ENCODE results near the gene CASQ1. TPM values are rescaled to one million over a fixed set of nuclear protein-coding genes. Genes with fewer than 3 reads are reported as not detected.

Gene CASQ1
- total RNA-seq, 1 donor from 2014 or later: 1.7 TPM

DNA sequence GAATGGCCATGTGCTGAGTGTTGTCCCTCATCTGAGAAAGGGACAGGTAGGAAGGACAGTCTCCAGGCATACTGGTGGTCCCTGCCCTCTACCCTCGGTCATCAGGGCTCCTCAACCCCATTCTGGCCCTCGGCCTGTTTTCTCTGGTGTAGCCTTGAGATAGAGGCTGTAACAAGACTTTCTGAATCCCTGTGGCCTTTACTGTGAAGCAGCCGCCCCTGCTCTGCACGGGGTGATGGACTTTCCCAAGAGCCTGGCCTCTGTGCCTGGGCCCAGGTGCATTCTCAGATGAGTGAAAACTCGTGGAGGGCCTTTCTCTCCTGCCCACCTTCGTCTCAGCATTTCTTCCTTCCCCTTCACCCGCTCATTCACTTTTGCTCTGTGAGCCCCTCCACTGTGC lies 3.0 kb upstream of the CASQ1 start:
- H3K36me3 Mint-ChIP-seq (ENCODE audit: low read depth, unreplicated experiment): peaks cover 4% of the 10 kb centered on the region
- no peaks in the 10 kb centered on the region for H4K20me1 ChIP-seq (ENCODE audit: insufficient read depth, low read length)
- H3K4me1 ChIP-seq (ENCODE audit: insufficient read depth, low read length): peaks cover 13% of the 10 kb centered on the region
- no peak overlapping the region for H2AFZ ChIP-seq (ENCODE audit: low read depth, low read length)
- TF ChIP-seq, protein P1, sequence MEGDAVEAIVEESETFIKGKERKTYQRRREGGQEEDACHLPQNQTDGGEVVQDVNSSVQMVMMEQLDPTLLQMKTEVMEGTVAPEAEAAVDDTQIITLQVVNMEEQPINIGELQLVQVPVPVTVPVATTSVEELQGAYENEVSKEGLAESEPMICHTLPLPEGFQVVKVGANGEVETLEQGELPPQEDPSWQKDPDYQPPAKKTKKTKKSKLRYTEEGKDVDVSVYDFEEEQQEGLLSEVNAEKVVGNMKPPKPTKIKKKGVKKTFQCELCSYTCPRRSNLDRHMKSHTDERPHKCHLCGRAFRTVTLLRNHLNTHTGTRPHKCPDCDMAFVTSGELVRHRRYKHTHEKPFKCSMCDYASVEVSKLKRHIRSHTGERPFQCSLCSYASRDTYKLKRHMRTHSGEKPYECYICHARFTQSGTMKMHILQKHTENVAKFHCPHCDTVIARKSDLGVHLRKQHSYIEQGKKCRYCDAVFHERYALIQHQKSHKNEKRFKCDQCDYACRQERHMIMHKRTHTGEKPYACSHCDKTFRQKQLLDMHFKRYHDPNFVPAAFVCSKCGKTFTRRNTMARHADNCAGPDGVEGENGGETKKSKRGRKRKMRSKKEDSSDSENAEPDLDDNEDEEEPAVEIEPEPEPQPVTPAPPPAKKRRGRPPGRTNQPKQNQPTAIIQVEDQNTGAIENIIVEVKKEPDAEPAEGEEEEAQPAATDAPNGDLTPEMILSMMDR (IDR thresholded peaks at IDR 0.05; ENCODE audit: insufficient read depth, low read depth, low read length): no peak
- TF ChIP-seq EZH2 (IDR thresholded peaks at IDR 0.05; ENCODE audit: insufficient read depth, low read length): no peak
- H3K4me2 ChIP-seq (ENCODE audit: low read length): no peak overlapping the region
- no peak overlapping the region for H3K9ac ChIP-seq (ENCODE audit: low read length)
- H3K79me2 ChIP-seq (ENCODE audit: insufficient read depth, low read length): no peaks in the 10 kb centered on the region
- no peaks in the 10 kb centered on the region for H3K36me3 ChIP-seq (ENCODE audit: insufficient read depth, low read length)
- H3K27ac ChIP-seq (ENCODE audit: low read depth, low read length): no peak overlapping the region
- H3K4me3 ChIP-seq (ENCODE audit: insufficient read depth, low read depth, low read length): no peak overlapping the region
- no peak for FAIRE-seq
- peaks cover 14% of the 10 kb centered on the region for H3K4me1 Mint-ChIP-seq (ENCODE audit: low read depth, unreplicated experiment)
- H3K9me3 ChIP-seq (ENCODE audit: insufficient read depth, low read depth, low read length): no peaks in the 10 kb centered on the region
- H3K4me3 Mint-ChIP-seq (ENCODE audit: unreplicated experiment): no peak overlapping the region
- no peak overlapping the region for H3K27ac Mint-ChIP-seq (ENCODE audit: unreplicated experiment)
- no peak for DNase-seq (ENCODE audit: low read depth)
- H3K27me3 ChIP-seq (ENCODE audit: insufficient read depth, low read length): no peaks in the 10 kb centered on the region
- no peaks in the 10 kb centered on the region for H3K9me3 Mint-ChIP-seq (ENCODE audit: unreplicated experiment)
- peaks cover 18% of the 10 kb centered on the region for H3K27me3 Mint-ChIP-seq (ENCODE audit: low read depth, unreplicated experiment)

DNA sequence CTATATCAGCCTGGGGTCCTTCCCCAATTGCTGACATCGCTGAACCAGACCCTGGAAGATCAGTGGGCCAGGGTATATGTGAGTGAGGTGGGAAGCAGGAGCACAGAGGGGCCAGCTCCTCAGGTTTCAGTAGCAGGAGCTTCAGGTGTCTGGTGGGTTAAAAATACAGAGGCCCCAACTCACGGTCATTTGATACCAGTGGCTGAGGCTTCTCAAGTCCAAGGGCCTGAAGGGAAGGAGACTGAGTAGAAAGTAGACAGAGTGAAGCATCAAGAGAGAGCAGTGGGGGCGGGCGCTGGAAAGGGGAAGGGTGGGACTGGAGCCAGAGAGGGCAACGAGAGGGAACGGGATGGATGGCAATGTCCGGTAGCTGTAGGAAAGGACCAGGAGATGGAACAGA lies 2.0 kb upstream of the CASQ1 start:
- no peaks in the 10 kb centered on the region for H3K27me3 ChIP-seq (ENCODE audit: insufficient read depth, low read length)
- Mint-ChIP-seq H3K4me1 (ENCODE audit: low read depth, unreplicated experiment) (peaks cover 14% of the 10 kb centered on the region), H3K36me3 (ENCODE audit: low read depth, unreplicated experiment) (peaks cover 4% of the 10 kb centered on the region), H3K27me3 (ENCODE audit: low read depth, unreplicated experiment) (peaks cover 18% of the 10 kb centered on the region), H3K27ac (ENCODE audit: unreplicated experiment) (no peak overlapping the region), H3K9me3 (ENCODE audit: unreplicated experiment) (no peaks in the 10 kb centered on the region), H3K4me3 (ENCODE audit: unreplicated experiment) (no peak overlapping the region)
- no peaks in the 10 kb centered on the region for H4K20me1 ChIP-seq (ENCODE audit: insufficient read depth, low read length)
- peaks cover 17% of the 10 kb centered on the region for H3K4me1 ChIP-seq (ENCODE audit: insufficient read depth, low read length)
- H3K79me2 ChIP-seq (ENCODE audit: insufficient read depth, low read length): no peaks in the 10 kb centered on the region
- no peak overlapping the region for H3K4me3 ChIP-seq (ENCODE audit: insufficient read depth, low read depth, low read length)
- H3K9me3 ChIP-seq (ENCODE audit: insufficient read depth, low read depth, low read length): no peaks in the 10 kb centered on the region
- H3K9ac ChIP-seq (ENCODE audit: low read length): no peak overlapping the region
- no peak for FAIRE-seq
- TF ChIP-seq, protein P1 (IDR thresholded peaks at IDR 0.05; ENCODE audit: insufficient read depth, low read depth, low read length): no peak
- no peak for TF ChIP-seq EZH2 (IDR thresholded peaks at IDR 0.05; ENCODE audit: insufficient read depth, low read length)
- H3K27ac ChIP-seq (ENCODE audit: low read depth, low read length): no peak overlapping the region
- no peaks in the 10 kb centered on the region for H3K36me3 ChIP-seq (ENCODE audit: insufficient read depth, low read length)
- DNase-seq (ENCODE audit: low read depth): no peak
- no peak overlapping the region for H2AFZ ChIP-seq (ENCODE audit: low read depth, low read length)
- no peak overlapping the region for H3K4me2 ChIP-seq (ENCODE audit: low read length)

DNA sequence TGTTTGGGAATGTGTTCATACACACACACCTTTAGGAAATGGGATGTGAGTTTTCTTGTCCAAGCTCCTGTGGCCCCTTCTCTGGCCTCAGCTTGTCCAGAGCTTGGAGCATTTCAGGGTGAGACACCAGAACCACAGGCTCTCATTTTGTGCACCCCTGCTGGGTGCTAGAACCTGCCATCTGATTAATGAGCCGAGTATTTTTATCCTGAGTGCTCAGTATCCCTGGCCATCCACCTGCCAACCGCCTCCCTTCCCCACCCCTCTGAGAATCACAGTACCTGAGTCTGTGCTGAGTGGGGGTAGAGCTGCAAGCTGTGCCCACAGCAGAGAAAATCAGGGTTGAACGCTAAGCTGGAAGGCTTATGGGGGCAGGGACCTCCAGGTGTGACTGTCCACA lies 1.4 kb downstream of the CASQ1 start:
- Mint-ChIP-seq H3K4me1 (ENCODE audit: low read depth, unreplicated experiment) (peaks cover 9% of the 10 kb centered on the region), H3K27me3 (ENCODE audit: low read depth, unreplicated experiment) (peaks cover 12% of the 10 kb centered on the region), H3K27ac (ENCODE audit: unreplicated experiment) (no peak overlapping the region), H3K36me3 (ENCODE audit: low read depth, unreplicated experiment) (peaks cover 4% of the 10 kb centered on the region), H3K9me3 (ENCODE audit: unreplicated experiment) (no peaks in the 10 kb centered on the region), H3K4me3 (ENCODE audit: unreplicated experiment) (no peak overlapping the region)
- H3K4me1 ChIP-seq (ENCODE audit: insufficient read depth, low read length): peaks cover 20% of the 10 kb centered on the region
- no peak overlapping the region for H2AFZ ChIP-seq (ENCODE audit: low read depth, low read length)
- no peak for TF ChIP-seq EZH2 (IDR thresholded peaks at IDR 0.05; ENCODE audit: insufficient read depth, low read length)
- TF ChIP-seq, protein P1 (IDR thresholded peaks at IDR 0.05; ENCODE audit: insufficient read depth, low read depth, low read length): no peak
- no peak overlapping the region for H3K4me2 ChIP-seq (ENCODE audit: low read length)
- no peaks in the 10 kb centered on the region for H4K20me1 ChIP-seq (ENCODE audit: insufficient read depth, low read length)
- no peaks in the 10 kb centered on the region for H3K27me3 ChIP-seq (ENCODE audit: insufficient read depth, low read length)
- no peaks in the 10 kb centered on the region for H3K9me3 ChIP-seq (ENCODE audit: insufficient read depth, low read depth, low read length)
- no peak overlapping the region for H3K9ac ChIP-seq (ENCODE audit: low read length)
- H3K4me3 ChIP-seq (ENCODE audit: insufficient read depth, low read depth, low read length): no peak overlapping the region
- H3K27ac ChIP-seq (ENCODE audit: low read depth, low read length): no peak overlapping the region
- no peaks in the 10 kb centered on the region for H3K36me3 ChIP-seq (ENCODE audit: insufficient read depth, low read length)
- H3K79me2 ChIP-seq (ENCODE audit: insufficient read depth, low read length): no peaks in the 10 kb centered on the region
- no peak for DNase-seq (ENCODE audit: low read depth)
- FAIRE-seq: no peak

Measured in astrocyte (in vitro differentiated cells and primary cell).